ENCODE data around the gene SLCO2A1. TPM values are rescaled to one million over a fixed set of nuclear protein-coding genes. Genes with fewer than 3 reads are reported as not detected.

Gene SLCO2A1
- total RNA-seq, 1 donor from 2014 or later = not detected

GRCh38 chr3:134055661-134056060 lies 25.9 kb upstream of the SLCO2A1 start:
- H3K27ac Mint-ChIP-seq = no peak overlapping the region
- DNase-seq = no peak
- no peaks in the 10 kb centered on the region for H3K27me3 Mint-ChIP-seq
- H3K36me3 Mint-ChIP-seq (ENCODE audit: low read depth) = no peaks in the 10 kb centered on the region
- intact Hi-C loops (cut with micrococcal nuclease) = no loop called here
- H3K9me3 Mint-ChIP-seq = peaks cover 4% of the 10 kb centered on the region
- no peak overlapping the region for H3K4me3 Mint-ChIP-seq
- H3K4me1 Mint-ChIP-seq = peaks cover 3% of the 10 kb centered on the region

DNA sequence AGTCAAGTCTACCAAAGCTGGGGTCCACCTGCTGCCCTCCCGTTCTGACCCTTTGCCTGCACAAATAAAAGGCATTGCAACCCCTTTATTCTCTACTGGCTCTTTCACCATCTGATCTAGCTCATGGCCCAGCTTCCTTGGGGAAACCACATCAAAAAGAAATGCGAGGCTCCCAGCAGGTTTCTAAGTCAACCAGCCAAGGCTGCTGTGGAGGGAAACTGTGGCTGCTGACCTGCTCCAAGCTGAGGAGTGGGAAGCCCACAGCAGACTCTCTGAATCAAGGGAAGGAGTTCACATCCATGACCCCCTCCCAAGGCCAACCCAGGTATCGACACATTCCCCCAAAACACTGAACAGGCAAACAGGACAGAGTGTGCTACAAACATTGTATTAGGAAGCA lies 25.2 kb upstream of the SLCO2A1 start:
- no peak overlapping the region for H3K27ac Mint-ChIP-seq
- H3K36me3 Mint-ChIP-seq (ENCODE audit: low read depth) = no peaks in the 10 kb centered on the region
- no peak for DNase-seq
- H3K27me3 Mint-ChIP-seq = no peaks in the 10 kb centered on the region
- intact Hi-C loops (cut with micrococcal nuclease) = no loop called here
- peaks cover 3% of the 10 kb centered on the region for H3K4me1 Mint-ChIP-seq
- no peak overlapping the region for H3K4me3 Mint-ChIP-seq
- H3K9me3 Mint-ChIP-seq = peaks cover 4% of the 10 kb centered on the region

GRCh38 chr3:134054231-134054630 lies 24.5 kb upstream of the SLCO2A1 start:
- Mint-ChIP-seq H3K27me3 (no peaks in the 10 kb centered on the region), H3K27ac (no peak overlapping the region), H3K4me1 (peaks cover 3% of the 10 kb centered on the region), H3K9me3 (peaks cover 4% of the 10 kb centered on the region), H3K36me3 (ENCODE audit: low read depth) (no peaks in the 10 kb centered on the region), H3K4me3 (no peak overlapping the region)
- intact Hi-C loops (cut with micrococcal nuclease) = no loop called here
- no peak for DNase-seq

DNA sequence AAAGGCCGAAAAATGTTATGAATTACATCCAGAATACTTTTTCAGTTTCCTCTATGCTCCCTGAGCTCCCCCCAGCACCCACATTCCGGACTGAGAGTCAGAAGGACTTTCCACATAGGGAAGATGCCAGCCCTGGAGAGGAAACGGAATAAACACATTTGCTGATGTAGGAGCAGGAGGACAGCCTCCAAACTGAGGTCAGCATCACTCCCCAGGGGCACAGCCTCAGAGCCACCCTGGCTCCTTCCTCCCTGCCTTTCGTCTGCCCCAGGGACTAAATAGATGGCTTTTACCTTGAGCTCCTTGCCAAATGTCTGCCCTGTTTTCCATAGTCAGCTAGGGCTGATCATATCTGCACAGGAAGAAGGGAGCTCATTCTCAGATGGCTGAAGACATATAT lies 22.6 kb upstream of the SLCO2A1 start:
- Mint-ChIP-seq H3K4me1 (peaks cover 3% of the 10 kb centered on the region), H3K27me3 (no peaks in the 10 kb centered on the region), H3K27ac (no peak overlapping the region), H3K36me3 (ENCODE audit: low read depth) (no peaks in the 10 kb centered on the region), H3K4me3 (no peak overlapping the region), H3K9me3 (peaks cover 4% of the 10 kb centered on the region)
- intact Hi-C loops (cut with micrococcal nuclease) = no loop called here
- no peak for DNase-seq

- no peak for DNase-seq
- Mint-ChIP-seq H3K27ac (no peak overlapping the region), H3K9me3 (peaks cover 4% of the 10 kb centered on the region), H3K4me1 (no peaks in the 10 kb centered on the region), H3K4me3 (no peak overlapping the region), H3K36me3 (ENCODE audit: low read depth) (no peaks in the 10 kb centered on the region), H3K27me3 (no peaks in the 10 kb centered on the region)
- intact Hi-C loops (cut with micrococcal nuclease) = no loop called here
Measured at GRCh38 chr3:134049676-134050075, 20.0 kb upstream of the SLCO2A1 start.

DNA sequence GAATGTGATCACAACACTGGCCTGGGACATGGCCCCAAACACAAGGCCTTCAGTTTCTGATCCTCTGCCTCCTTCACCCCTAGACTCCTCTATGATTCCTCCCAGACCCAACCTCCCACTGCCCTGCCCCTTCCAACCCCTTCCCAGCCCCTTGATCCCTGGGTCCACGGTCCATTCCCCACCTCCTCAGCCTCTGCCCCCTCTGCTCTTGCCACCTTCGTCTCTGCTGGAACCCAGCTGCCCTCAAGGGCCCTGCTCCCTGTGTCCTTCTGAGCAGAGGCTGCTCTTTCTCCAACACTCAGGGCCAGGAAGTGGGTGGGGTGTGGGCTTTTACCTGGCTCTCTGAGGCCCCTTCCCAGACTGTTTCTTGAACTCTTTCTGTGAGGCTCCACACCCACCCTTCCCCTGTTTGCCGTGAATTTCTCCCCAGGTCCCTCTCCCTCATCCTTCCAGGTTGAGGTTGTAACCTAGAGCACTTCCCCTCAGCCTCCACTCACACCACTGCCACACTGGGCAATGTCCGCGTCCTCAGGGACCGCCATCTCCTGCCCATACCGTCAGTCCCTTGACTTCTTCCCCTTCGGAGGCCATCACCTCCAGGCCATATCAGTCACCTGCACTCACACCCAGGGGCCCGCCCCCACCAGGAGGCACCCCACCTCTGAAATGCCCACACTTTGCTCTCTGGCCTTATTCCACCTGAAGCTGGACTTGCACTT lies 18.7 kb upstream of the SLCO2A1 start:
- Mint-ChIP-seq H3K4me3 (no peak overlapping the region), H3K4me1 (no peaks in the 10 kb centered on the region), H3K27me3 (no peaks in the 10 kb centered on the region), H3K36me3 (ENCODE audit: low read depth) (no peaks in the 10 kb centered on the region), H3K9me3 (peaks cover 4% of the 10 kb centered on the region), H3K27ac (no peak overlapping the region)
- DNase-seq = no peak
- intact Hi-C loops (cut with micrococcal nuclease) = no loop called here

- Mint-ChIP-seq H3K9me3 (no peaks in the 10 kb centered on the region), H3K4me3 (no peak overlapping the region), H3K36me3 (ENCODE audit: low read depth) (no peaks in the 10 kb centered on the region), H3K27ac (no peak overlapping the region), H3K27me3 (no peaks in the 10 kb centered on the region), H3K4me1 (no peaks in the 10 kb centered on the region)
- intact Hi-C loops (cut with micrococcal nuclease) = no loop called here
- no peak for DNase-seq
Measured at GRCh38 chr3:134044459-134044858, 14.7 kb upstream of the SLCO2A1 start.

DNA sequence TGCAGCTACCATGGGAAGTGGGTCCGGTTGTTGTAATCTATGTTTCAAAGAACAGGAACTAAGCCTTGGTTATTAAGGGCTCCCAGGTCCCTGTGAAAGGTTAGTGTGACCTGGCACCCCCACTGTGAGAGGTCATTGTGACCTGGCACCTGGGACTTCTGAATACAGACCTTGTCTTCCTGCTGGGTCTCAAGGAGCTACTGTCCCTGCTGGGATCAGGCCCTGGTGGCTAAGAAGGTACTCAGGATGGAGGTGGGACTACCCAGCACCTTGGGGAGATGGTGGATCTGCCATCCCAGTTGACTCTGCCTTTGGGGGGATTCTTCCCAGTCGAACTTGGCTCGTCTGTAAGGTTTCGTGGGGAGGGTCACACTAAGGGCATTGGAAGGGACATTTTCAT lies 10.3 kb upstream of the SLCO2A1 start:
- Mint-ChIP-seq H3K27me3 (no peaks in the 10 kb centered on the region), H3K4me3 (no peak overlapping the region), H3K9me3 (no peaks in the 10 kb centered on the region), H3K4me1 (no peaks in the 10 kb centered on the region), H3K27ac (no peak overlapping the region), H3K36me3 (ENCODE audit: low read depth) (no peaks in the 10 kb centered on the region)
- intact Hi-C loops (cut with micrococcal nuclease) = no loop called here
- no peak for DNase-seq

- Mint-ChIP-seq H3K9me3 (no peaks in the 10 kb centered on the region), H3K36me3 (ENCODE audit: low read depth) (no peaks in the 10 kb centered on the region), H3K27ac (no peak overlapping the region), H3K4me1 (no peaks in the 10 kb centered on the region), H3K4me3 (no peak overlapping the region), H3K27me3 (no peaks in the 10 kb centered on the region)
- intact Hi-C loops (cut with micrococcal nuclease) = no loop called here
- DNase-seq = no peak
Measured at GRCh38 chr3:134039161-134039862, 9.6 kb upstream of the SLCO2A1 start.

GRCh38 chr3:134038716-134039115 lies 9.0 kb upstream of the SLCO2A1 start:
- H3K27me3 Mint-ChIP-seq = no peaks in the 10 kb centered on the region
- H3K27ac Mint-ChIP-seq = no peak overlapping the region
- H3K4me1 Mint-ChIP-seq = no peaks in the 10 kb centered on the region
- intact Hi-C loops (cut with micrococcal nuclease) = no loop called here
- DNase-seq = no peak
- no peaks in the 10 kb centered on the region for H3K9me3 Mint-ChIP-seq
- no peaks in the 10 kb centered on the region for H3K36me3 Mint-ChIP-seq (ENCODE audit: low read depth)
- no peak overlapping the region for H3K4me3 Mint-ChIP-seq

GRCh38 chr3:134038071-134038491 lies 8.4 kb upstream of the SLCO2A1 start:
- Mint-ChIP-seq H3K4me1 (no peaks in the 10 kb centered on the region), H3K27me3 (peaks cover 4% of the 10 kb centered on the region), H3K4me3 (no peak overlapping the region), H3K9me3 (no peaks in the 10 kb centered on the region), H3K36me3 (ENCODE audit: low read depth) (no peaks in the 10 kb centered on the region), H3K27ac (no peak overlapping the region)
- DNase-seq = no peak
- intact Hi-C loops (cut with micrococcal nuclease) = no loop called here

DNA sequence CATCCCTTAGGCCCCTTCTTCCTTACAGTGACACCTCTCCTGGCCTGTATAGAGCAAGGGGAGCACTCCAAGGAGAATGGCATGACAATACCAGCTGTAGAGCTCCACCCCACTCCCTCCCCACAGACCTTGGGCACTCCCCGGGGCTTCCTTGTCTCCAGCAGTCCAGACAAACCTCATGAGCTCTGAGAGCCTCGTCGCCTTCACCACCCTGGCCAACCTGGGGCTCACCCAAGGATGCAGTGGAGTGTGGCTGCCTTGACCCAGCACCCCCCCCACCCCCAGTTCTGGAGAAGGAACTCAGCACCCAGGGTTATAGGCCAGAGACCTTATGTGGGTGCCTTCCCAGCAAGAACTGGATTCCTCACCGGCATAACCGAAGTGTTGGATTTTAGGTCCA lies 7.4 kb upstream of the SLCO2A1 start:
- Mint-ChIP-seq H3K4me1 (no peaks in the 10 kb centered on the region), H3K9me3 (no peaks in the 10 kb centered on the region), H3K36me3 (ENCODE audit: low read depth) (no peaks in the 10 kb centered on the region), H3K4me3 (no peak overlapping the region), H3K27me3 (peaks cover 6% of the 10 kb centered on the region), H3K27ac (no peak overlapping the region)
- intact Hi-C loops (cut with micrococcal nuclease) = no loop called here
- DNase-seq = no peak

DNA sequence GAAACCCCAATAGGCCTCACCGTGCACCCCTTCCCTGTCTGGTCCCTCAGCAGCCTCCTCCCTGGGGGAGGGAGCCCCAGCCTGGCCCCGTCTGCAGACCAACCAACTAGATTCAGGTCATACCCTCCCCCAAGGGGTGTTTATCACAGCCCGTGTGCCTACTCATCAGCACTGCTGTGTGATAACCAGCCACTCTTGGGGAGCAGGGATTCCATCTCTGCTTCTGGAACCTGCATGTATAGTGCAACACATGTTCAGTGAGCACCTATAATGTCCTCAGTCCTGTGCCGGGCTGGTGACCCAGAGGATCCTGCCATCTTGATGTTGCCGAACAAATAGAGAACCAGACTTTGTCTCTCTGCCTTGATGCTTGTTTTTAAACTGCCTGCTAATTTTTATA lies 6.6 kb upstream of the SLCO2A1 start:
- Mint-ChIP-seq H3K4me1 (no peaks in the 10 kb centered on the region), H3K9me3 (no peaks in the 10 kb centered on the region), H3K36me3 (ENCODE audit: low read depth) (no peaks in the 10 kb centered on the region), H3K4me3 (no peak overlapping the region), H3K27me3 (peaks cover 11% of the 10 kb centered on the region), H3K27ac (no peak overlapping the region)
- intact Hi-C loops (cut with micrococcal nuclease) = no loop called here
- no peak for DNase-seq

GRCh38 chr3:134035836-134036235 lies 6.1 kb upstream of the SLCO2A1 start:
- H3K4me3 Mint-ChIP-seq = no peak overlapping the region
- intact Hi-C loops (cut with micrococcal nuclease) = no loop called here
- no peaks in the 10 kb centered on the region for H3K9me3 Mint-ChIP-seq
- H3K27me3 Mint-ChIP-seq = peaks cover 13% of the 10 kb centered on the region
- H3K36me3 Mint-ChIP-seq (ENCODE audit: low read depth) = no peaks in the 10 kb centered on the region
- DNase-seq = no peak
- H3K27ac Mint-ChIP-seq = no peak overlapping the region
- H3K4me1 Mint-ChIP-seq = no peaks in the 10 kb centered on the region
